ENCODE data around the gene TET1. TPM values are rescaled to one million over a fixed set of nuclear protein-coding genes. Genes with fewer than 3 reads are reported as not detected.

The TET1 gene
- total RNA-seq, 1 donor from 2014 or later, result 29.0 TPM

DNA sequence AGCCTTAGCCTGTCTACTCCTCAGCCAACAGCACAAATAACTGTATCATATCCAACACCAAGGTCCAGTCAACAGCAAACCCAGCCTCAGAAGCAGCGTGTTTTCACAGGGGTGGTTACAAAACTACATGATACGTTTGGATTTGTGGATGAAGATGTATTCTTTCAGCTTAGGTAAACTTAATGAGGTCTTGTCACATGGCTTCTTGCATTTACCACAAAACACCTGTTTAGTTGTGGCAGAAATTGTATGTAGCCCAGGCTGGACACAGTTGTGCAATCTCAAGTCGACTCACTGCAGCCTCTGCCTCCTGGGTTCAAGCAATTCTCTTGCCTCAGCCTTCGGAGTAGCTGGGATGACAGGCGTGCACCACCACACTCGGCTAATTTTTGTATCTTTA, 182.3 kb downstream of the TET1 start:
- Mint-ChIP-seq H3K36me3 (peaks cover 5% of the 10 kb centered on the region), H3K4me3 (no peak overlapping the region), H3K27ac (no peak overlapping the region), H3K9me3 (no peaks in the 10 kb centered on the region), H3K4me1 (ENCODE audit: unreplicated experiment) (no peaks in the 10 kb centered on the region), H3K27me3 (no peaks in the 10 kb centered on the region)
- no peak for DNase-seq (ENCODE audit: extremely low spot score, unreplicated experiment)
- no peak for TF ChIP-seq CTCF (conservative IDR thresholded peaks at IDR 0.05)

Other genes starting within 250 kb of the TET1 start
- 108 and 199 TPM in 2 replicates for gene HNRNPH3, start 228.3 kb upstream of the TET1 start, total RNA-seq (ENCODE audit: low replicate concordance)
- 6.2 and 6.9 TPM in 2 replicates for gene PBLD, start 227.4 kb upstream of the TET1 start, total RNA-seq (ENCODE audit: low replicate concordance)
- gene RUFY2, start 153.1 kb upstream of the TET1 start, total RNA-seq (ENCODE audit: low replicate concordance), result 15.1 and 21.3 TPM in 2 replicates
- 10.7 and 27.6 TPM in 2 replicates for gene DNA2, start 88.4 kb upstream of the TET1 start, total RNA-seq (ENCODE audit: low replicate concordance)
- gene SLC25A16, start 32.8 kb upstream of the TET1 start, total RNA-seq (ENCODE audit: low replicate concordance), result 26.1 and 28.6 TPM in 2 replicates
- 79.4 and 109 TPM in 2 replicates for gene CCAR1, start 160.9 kb downstream of the TET1 start, total RNA-seq (ENCODE audit: low replicate concordance)